Epithelial cell of proximal tubule (primary cell): ENCODE results near the gene BCL7B. TPM values are rescaled to one million over a fixed set of nuclear protein-coding genes. Genes with fewer than 3 reads are reported as not detected.
A peak's percentile ranks its signal among the peaks of the same experiment; 100 is the strongest.
"Not testable (repeated sequence)": the region's sequence is repeated elsewhere in the genome, so short reads cannot be mapped to it uniquely, and the experiment has no call there.

Source experiments
- DNase-seq: peaks from one replicate; pipeline ENCODE4 v3.0.0-alpha.2; 2011; ENCODE audit warnings: low read depth
- H3K4me3 ChIP-seq: 2 replicates; pipeline ENCODE4 v1.5.1; 2011; ENCODE audit warnings: low read depth, mild to moderate bottlenecking, low read length
- total RNA-seq: library from RNA; depleted of rRNA; stranded (reverse); fragments of >200 nt; gene quantifications from 2 replicates; pipeline ENCODE4 v1.2.3, GENCODE V29; 2015
- TF ChIP-seq, protein P1 (sequence below): conservative IDR thresholded peaks from 2 replicates; pipeline ENCODE4 v1.5.1; 2012; ENCODE audit warnings: low read depth, mild to moderate bottlenecking, low read length

BCL7B gene
- total RNA-seq, 1 donor from 2014 or later: 64.2 TPM

DNA sequence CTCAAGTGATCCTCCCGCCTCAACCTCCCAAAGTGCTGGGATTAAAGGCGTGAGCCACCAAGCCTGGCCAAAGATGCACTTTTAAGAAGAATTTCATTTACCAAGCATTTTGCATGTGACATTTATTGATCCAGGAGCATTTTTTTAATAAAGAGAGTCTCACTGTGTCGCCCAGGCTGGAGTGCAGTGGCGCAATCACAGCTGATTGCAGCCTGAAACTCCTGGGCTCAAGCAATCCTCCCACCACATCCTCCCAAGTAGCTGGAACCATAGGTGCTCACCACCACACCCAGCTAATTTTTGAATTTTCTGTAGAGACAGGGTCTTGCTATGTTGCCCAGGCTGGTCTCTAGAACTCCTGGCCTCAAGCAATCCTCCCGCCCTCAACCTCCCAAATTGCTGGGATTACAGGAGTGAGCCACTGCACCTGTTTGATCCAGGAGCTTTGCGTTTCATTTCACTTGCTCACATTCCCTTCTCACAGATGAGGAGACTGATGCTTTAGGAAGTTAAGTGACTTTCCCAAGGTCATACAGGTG, 25.2 kb upstream of the BCL7B start:
- TF ChIP-seq, protein P1, sequence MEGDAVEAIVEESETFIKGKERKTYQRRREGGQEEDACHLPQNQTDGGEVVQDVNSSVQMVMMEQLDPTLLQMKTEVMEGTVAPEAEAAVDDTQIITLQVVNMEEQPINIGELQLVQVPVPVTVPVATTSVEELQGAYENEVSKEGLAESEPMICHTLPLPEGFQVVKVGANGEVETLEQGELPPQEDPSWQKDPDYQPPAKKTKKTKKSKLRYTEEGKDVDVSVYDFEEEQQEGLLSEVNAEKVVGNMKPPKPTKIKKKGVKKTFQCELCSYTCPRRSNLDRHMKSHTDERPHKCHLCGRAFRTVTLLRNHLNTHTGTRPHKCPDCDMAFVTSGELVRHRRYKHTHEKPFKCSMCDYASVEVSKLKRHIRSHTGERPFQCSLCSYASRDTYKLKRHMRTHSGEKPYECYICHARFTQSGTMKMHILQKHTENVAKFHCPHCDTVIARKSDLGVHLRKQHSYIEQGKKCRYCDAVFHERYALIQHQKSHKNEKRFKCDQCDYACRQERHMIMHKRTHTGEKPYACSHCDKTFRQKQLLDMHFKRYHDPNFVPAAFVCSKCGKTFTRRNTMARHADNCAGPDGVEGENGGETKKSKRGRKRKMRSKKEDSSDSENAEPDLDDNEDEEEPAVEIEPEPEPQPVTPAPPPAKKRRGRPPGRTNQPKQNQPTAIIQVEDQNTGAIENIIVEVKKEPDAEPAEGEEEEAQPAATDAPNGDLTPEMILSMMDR: no peak
- DNase-seq: no peak
- no peak overlapping the region for H3K4me3 ChIP-seq

DNA sequence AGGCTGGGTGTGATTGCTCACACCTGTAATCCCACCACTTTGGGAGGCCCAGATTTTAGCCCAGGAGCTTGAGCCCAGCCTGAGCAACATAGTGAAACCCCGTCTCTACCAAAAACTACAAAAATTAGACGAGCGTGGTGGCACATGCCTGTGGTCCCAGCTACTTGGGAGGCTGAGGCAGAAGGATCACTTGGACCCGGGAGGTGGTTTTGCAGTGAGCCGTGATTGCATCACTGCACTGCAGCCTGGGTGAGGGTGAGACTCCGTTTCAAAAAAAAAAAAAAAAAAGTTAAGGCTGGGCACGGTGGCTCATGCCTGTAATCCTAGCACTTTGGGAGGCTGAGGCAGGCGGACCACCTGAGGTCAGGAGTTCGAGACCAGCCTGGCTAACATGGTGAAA, 23.5 kb upstream of the BCL7B start:
- not testable (repeated sequence) for H3K4me3 ChIP-seq, DNase-seq

DNA sequence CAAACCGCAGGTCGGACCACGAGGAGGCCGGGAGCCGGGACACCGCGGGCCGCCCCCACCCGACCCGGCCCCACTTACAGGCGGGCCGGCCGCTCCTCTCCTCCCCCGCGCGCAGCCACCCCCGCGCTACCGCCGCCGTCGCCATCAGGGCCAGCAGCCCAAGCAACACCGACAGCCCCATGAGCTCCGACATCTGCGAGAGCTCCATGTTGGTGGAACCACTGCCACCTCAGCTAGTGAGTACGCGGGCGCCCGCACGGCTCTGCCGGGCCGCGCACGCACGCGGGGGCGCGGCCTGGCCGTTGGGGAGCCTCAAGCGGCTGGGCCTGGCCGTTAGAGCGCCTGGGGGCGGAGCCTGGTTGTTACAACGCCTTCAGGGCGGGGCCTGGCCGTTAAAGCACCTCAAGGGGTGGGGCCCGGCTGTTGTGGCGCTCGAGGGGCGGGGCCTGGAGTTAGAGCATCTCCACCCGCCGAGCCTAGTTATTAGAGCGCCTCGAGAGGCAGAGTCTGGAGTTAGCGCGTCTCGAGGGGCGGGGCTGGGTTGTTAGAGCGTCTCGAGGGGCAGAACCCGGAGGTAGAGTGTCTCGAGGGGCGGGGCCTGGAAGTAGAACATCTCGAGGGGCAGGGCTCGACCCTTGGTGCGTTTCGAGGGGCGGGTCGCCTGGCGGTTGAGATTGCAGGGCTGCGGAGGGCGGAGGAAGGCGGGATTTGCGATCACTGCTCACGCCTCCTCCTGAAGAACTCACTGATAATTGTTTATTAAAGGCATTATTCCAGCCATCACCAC, 21.0 kb upstream of the BCL7B start, which contains the start of gene TBL2:
Gene TBL2, minus strand, starts transcription at position 238 of the 787 bp plus-strand sequence. Its CDS starts 30 bp downstream, at position 208.
- DNase-seq: peak; percentile 64
- TF ChIP-seq, protein P1: no peak
- peak within 1 kb of the TSS; percentile 83 for H3K4me3 ChIP-seq

DNA sequence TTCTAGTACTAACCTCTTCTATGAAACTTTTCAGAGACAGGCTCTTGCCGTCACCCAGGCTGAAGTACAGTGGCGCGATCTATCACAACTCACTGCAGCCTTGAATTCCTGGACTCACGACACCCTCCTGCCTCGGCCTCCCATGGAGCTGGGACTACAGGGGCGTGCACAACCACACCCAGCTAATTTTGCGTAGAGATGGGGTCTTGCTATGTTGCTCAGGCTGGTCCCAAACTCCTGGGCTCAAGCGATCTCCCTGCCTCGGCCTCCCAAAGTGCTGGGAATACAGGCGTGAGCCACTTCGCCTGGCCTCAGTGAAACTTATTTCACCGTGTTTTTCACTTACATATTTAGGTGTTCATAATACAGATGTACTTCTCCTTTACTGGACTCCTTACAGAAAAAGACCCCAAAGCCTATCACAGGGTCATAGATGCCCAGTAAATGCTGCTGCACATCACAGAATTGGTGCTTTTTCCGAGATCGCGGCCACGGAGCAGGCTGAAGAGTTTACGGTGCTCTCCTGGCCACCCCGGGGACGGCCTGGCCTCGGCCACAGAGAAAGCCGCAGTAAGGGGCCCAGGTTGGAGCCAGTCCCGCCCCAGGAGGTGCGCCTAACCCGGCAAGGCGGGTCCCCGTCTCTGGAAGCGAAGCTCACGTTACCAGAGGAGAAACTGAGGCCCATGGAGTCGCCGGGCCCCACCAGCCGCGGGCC, 20.3 kb upstream of the BCL7B start:
- H3K4me3 ChIP-seq: peak overlapping the region; percentile 83
- TF ChIP-seq, protein P1: no peak
- DNase-seq: no peak

DNA sequence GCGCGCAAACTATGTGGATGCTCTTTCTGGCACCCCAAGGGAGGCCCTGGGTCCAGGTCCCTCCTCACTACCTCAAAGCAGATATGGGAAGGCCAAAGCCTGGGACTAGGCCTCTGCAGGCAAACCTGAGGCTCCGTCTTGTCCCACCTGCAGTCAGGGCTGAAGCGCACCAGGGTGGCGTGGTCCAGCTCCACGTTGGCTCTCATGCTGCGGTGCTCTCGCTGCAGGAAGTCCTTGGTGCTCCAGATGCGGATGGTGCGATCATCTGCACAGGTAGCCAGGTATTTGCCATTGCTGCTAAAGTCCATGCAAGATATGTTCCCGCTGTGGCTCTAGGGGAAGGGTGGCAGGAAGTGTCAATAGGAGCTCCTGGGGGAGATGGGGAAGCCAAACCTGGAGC, 16.3 kb upstream of the BCL7B start:
- TF ChIP-seq, protein P1: no peak
- no peak for DNase-seq
- no peak overlapping the region for H3K4me3 ChIP-seq

DNA sequence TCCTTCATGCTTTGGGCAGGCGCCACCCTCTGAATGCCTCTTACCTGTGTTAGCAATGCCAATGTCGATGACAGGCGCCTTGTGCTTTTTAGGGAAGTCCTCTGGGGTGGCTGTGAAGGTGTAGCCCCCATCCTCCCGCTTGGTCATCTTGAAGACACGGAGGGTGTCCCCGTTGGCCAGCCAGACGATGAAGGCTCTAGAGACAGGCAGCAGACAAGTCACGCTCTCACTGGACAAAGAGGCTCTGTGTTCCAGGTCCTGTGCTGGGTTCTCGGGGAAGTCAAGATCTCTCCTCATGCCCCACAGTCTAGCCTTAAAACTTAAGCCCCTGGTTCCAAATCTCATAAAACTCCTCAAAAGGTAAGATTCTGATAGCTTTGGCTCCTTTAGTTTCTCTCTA, 15.8 kb upstream of the BCL7B start:
- TF ChIP-seq, protein P1: no peak
- DNase-seq: no peak
- no peak overlapping the region for H3K4me3 ChIP-seq

DNA sequence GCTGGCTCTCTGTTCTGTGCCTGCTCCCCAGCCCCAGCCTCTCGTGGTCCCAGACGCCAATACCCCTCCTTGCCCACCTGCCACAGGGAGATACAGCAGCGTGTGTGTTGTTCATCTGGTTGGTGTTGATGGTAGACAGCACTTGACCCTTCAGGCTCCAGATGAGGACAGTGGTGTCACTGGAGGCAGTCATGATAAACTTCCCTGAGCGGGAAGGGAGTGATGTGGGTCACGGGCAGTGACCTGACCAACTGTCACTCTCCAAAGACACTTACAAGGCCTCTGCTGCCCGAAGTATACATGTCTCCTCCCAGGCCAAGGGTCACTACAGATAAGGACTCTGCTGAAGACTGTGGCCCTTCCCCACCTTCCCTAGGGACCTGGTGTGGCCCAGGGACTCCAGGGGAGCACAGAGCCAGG, 15.3 kb upstream of the BCL7B start:
- DNase-seq: no peak
- TF ChIP-seq, protein P1: no peak
- no peak overlapping the region for H3K4me3 ChIP-seq
